NCI-H748 treated with DMSO at 0.1 percent for 48 hours (cell line): Measurements from ENCODE around the gene TRIM56.

Source experiments
- DNase-seq: peaks from one replicate; lab custom pipeline; 2025; lab: John Stamatoyannopoulos, UW

TRIM56 gene

GRCh38 chr7:101133621-101134398, 48.5 kb downstream of the TRIM56 start:
- DNase-seq: no peak

- DNase-seq: no peak
These were observed 49.2 kb downstream of the TRIM56 start for GRCh38 chr7:101134399-101134980.

GRCh38 chr7:101137651-101138212, 52.5 kb downstream of the TRIM56 start:
- no peak for DNase-seq

GRCh38 chr7:101138213-101138870, 53.1 kb downstream of the TRIM56 start:
- DNase-seq: peak; percentile 46

- DNase-seq: no peak
These were observed 55.0 kb downstream of the TRIM56 start for GRCh38 chr7:101140339-101140699.

- no peak for DNase-seq
These were observed 55.6 kb downstream of the TRIM56 start for GRCh38 chr7:101140746-101141382.
